Measurements from ENCODE around the gene GPRIN3.

- TF ChIP-seq YY1 (IDR thresholded peaks at IDR 0.05; ENCODE audit: low read depth) (no peak), CREB1 (IDR thresholded peaks at IDR 0.05; ENCODE audit: low read depth) (no peak), CEBPB (IDR thresholded peaks at IDR 0.05) (no peak)
Observed at GRCh38 chr4:89267846-89268245, 39.8 kb downstream of the GPRIN3 start.

All from Ishikawa (cell line).